Lower lobe of right lung (tissue), 2 donors: Measurements from ENCODE around the gene CCDC39. TPM values are rescaled to one million over a fixed set of nuclear protein-coding genes. Genes with fewer than 3 reads are reported as not detected.
A peak's percentile ranks its signal among the peaks of the same experiment; 100 is the strongest.

Experiments
- ATAC-seq, 2 donors: fragments of 200-7000 bp; cut with Tn5 transposase; one replicate each; pipeline ENCODE4 v1.9.1; 2020 to 2022; ENCODE audit warnings: mild to moderate bottlenecking in 2 of 2, moderate library complexity in 2 of 2
- DNase-seq: peaks from one replicate; pipeline ENCODE4 v3.0.0-alpha.2; 2020
- H3K27ac ChIP-seq: fragments of 200-600 bp; one replicate; pipeline ENCODE4 v1.8.0; 2022
- H3K27me3 ChIP-seq: fragments of 200-600 bp; one replicate; pipeline ENCODE4 v1.8.0; 2022; ENCODE audit warnings: low read depth
- H3K36me3 ChIP-seq: fragments of 200-600 bp; one replicate; pipeline ENCODE4 v1.8.0; 2022; ENCODE audit warnings: mild to moderate bottlenecking
- H3K4me1 ChIP-seq: fragments of 200-600 bp; one replicate; pipeline ENCODE4 v1.8.0; 2022
- H3K4me3 ChIP-seq: fragments of 200-600 bp; one replicate; pipeline ENCODE4 v1.8.0; 2022; ENCODE audit warnings: mild to moderate bottlenecking
- H3K9me3 ChIP-seq: fragments of 200-600 bp; one replicate; pipeline ENCODE4 v1.8.0; 2022
- CTCF ChIP-seq: fragments of 200-600 bp; IDR thresholded peaks from one replicate; pipeline ENCODE4 v1.8.0; 2022; ENCODE audit warnings: antibody characterized with exemption, mild to moderate bottlenecking
- intact Hi-C: fragments of 100-400 bp; cut with DNase I; formaldehyde crosslinking; loops from one replicate; pipeline ENCODE4 v1.11.0; 2022
- total RNA-seq: library from RNA; stranded (reverse); fragmentation: NEBNext Ultra II Directional; extraction: Animal tissue kit (Norgen Biotek cat#: 25700); gene quantifications from one replicate; pipeline ENCODE4 v1.2.1, GENCODE V29; 2021
- donor health status: DM: no; HTN: yes; CAD: no; lungs with severe emphysema.

The CCDC39 gene
- total RNA-seq, 1 donor from 2014 or later, result 2.2 TPM

DNA sequence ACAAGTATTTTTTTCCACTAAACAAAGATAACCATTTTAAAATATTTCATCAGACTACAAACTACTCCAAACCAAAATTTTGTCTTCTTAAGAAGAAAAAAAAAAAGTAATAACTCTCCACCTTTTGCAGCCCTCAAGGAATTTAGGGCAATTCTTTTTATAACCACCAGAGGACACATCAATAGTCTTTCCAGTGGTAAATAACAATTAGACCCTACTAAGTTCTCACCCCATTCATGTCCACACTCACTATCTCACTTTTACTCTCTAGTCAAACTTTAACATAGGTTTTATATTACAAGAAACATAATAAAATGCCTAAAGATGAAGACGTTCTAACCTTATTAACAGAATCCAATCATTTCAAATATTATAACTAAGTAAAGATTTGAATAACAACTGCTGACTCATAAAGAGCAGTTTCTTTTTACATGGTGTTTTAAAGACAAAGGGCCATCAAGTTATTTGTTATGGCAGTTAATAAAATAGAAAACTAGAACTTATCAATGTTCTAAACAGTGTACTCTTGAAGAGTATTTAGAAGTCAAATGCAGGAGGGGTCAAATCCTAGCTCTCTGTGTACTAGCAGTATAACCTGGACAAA is 33.0 kb downstream of the CCDC39 start:
- Histone ChIP-seq H3K27me3 (peaks cover 3% of the 10 kb centered on the region), H3K27ac (no peak overlapping the region), H3K4me1 (no peaks in the 10 kb centered on the region), H3K36me3 (no peaks in the 10 kb centered on the region), H3K4me3 (no peak overlapping the region), H3K9me3 (no peaks in the 10 kb centered on the region)
- DNase-seq (no peak), ATAC-seq (no peak)
- TF ChIP-seq CTCF, result no peak
- intact Hi-C loops, result no loop called here

GRCh38 chr3:180640987-180641386 is 38.3 kb downstream of the CCDC39 start:
- no peak for DNase-seq
- intact Hi-C loops, result no loop called here
- H3K36me3 ChIP-seq, result no peaks in the 10 kb centered on the region

DNA sequence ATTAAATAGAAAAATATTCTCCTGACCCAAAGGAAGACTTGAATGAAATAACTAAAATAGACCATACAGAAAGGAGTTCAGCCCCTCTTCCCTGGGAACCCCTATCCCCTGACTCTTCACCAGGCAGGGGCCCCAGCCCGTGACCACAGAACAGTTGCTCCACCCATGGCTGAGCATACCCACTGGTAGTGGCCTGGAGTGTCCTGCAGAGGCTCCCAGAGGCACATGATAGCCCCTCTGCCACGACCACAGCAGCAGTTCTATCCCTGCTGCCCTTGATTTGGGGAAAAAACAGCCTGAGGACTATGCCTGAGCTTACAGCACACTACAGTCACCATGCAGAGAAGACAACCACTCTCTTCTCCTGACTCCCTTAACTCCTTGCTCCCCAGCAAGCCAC is 45.6 kb downstream of the CCDC39 start:
- intact Hi-C loops, result no loop called here
- TF ChIP-seq CTCF, result no peak

More at GRCh38 chr3:180640987-180641386, 38.3 kb downstream of the CCDC39 start:
- no peak for ATAC-seq
- H3K27ac ChIP-seq, result no peak overlapping the region
- no peaks in the 10 kb centered on the region for H3K9me3 ChIP-seq
- no peaks in the 10 kb centered on the region for H3K4me1 ChIP-seq
- TF ChIP-seq CTCF, result no peak
- no peak overlapping the region for H3K4me3 ChIP-seq
- no peaks in the 10 kb centered on the region for H3K27me3 ChIP-seq

DNA sequence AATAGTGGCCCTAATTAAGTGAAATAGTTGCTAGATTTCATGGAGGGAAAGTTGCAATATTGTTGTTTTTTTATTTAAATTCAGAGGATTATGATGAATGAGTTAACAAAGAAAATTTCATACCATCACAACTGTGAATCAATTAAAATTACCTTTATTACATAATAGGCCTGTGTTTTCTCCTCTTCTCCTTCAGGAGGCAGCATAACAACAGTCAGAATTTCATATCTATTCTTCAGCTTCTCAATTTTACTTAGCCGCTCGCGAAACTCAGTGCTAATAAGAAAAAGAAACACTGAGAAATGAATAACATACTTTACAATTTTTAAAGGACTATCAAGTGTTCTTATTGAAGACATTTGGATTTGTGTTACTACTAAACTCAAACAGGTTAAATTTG is 48.0 kb downstream of the CCDC39 start:
- Histone ChIP-seq H3K4me3 (no peak overlapping the region), H3K4me1 (no peaks in the 10 kb centered on the region), H3K27me3 (peaks cover 4% of the 10 kb centered on the region), H3K27ac (no peak overlapping the region), H3K9me3 (no peaks in the 10 kb centered on the region), H3K36me3 (peaks cover 4% of the 10 kb centered on the region)
- no peak for ATAC-seq
- TF ChIP-seq CTCF, result no peak
- intact Hi-C loops, result no loop called here
- no peak for DNase-seq

More for the DNA sequence above, 45.6 kb downstream of the CCDC39 start:
- Histone ChIP-seq H3K4me1 (no peaks in the 10 kb centered on the region), H3K27me3 (peaks cover 4% of the 10 kb centered on the region), H3K4me3 (no peak overlapping the region), H3K36me3 (no peaks in the 10 kb centered on the region), H3K27ac (no peak overlapping the region), H3K9me3 (no peaks in the 10 kb centered on the region)
- DNase-seq, result no peak
- ATAC-seq, result peak in 1 of 2 donors; percentile 29

- Histone ChIP-seq H3K27ac (no peak overlapping the region), H3K9me3 (no peaks in the 10 kb centered on the region), H3K4me3 (no peak overlapping the region), H3K36me3 (peaks cover 4% of the 10 kb centered on the region), H3K27me3 (peaks cover 4% of the 10 kb centered on the region), H3K4me1 (no peaks in the 10 kb centered on the region)
- no peak for DNase-seq
- intact Hi-C loops, result no loop called here
- ATAC-seq, result no peak
- no peak for TF ChIP-seq CTCF
These were observed 48.9 kb downstream of the CCDC39 start for GRCh38 chr3:180630371-180630770.
